ENCODE measurements around the gene DHRS1.

Gene DHRS1

DNA sequence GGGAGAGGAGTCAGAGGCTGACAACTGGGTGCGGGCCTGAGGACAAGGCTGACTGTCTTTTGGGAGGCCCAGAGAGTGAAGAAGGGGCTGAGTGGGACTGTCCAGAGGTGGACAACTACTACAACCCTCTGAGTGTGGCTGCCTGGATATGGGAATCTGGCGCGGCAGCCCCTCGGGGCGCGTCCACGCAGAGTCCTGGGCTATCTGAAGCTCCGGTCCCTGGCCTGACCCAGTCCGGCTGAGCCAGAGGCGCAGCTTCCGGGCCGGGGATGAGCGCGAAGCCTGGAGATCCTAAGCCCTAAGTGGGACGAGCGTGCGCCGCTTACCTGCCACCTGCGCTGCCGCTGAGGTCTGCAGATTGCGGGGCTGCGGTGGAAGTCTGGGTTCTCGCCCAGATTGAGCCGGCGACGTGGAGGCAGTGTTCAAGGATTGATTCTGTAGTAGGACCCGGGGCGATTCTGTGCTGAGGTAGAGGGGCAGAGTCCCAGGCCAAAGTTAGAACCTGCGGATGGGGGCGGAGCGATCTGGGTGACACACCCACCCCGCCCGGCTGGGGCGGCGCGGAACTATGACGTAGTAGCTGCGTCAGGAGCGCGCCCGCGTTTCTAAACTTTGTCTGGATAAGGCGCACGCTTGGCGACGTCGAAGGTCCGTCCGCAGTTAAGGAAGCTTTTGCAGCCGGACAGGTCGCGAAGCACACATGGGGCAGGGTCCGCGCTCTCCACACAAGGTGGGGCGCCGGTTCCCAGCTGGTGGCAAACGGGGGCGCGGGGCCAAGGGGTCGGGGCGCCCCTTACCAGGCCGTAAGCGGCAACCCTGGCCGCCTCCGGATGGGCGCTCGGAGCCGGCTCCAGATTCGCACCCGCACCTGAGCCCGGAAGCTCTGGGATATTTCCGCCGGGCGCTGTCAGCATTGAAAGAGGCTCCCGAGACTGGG is at the start of gene DHRS1, which contains the start of gene NOP9:
Gene DHRS1, minus strand, starts transcription at position 526 of the 937 bp plus-strand sequence. CDS start 674 bp downstream, outside the sequence.
Gene NOP9, plus strand, starts transcription at position 596 of the 937 bp plus-strand sequence. Its CDS starts 105 bp downstream, at position 701.
- peak; percentile 88 to 94 for DNase-seq (ENCODE audit: low read depth in 2 of 2)

DNA sequence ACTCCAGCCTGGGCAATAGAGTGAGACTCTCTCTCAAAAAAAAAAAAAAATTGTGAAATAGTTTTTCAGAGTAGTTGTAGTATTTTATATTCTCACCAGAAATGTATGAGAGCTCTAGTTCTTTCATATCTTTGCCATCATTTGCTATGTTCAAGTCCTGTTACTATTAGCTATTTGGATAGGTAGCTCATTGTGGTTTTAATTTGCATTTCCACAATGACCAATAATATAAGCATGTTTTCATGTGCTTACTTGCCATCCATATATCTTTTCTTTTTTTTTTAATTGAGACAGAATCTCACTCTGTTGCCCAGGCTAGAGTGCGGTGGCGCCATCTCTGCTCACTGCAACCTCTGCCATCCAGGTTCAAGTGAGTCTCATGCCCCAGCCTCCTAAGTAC is 48.6 kb upstream of the DHRS1 start:
- no peak for DNase-seq (ENCODE audit: low read depth in 2 of 2)

DNA sequence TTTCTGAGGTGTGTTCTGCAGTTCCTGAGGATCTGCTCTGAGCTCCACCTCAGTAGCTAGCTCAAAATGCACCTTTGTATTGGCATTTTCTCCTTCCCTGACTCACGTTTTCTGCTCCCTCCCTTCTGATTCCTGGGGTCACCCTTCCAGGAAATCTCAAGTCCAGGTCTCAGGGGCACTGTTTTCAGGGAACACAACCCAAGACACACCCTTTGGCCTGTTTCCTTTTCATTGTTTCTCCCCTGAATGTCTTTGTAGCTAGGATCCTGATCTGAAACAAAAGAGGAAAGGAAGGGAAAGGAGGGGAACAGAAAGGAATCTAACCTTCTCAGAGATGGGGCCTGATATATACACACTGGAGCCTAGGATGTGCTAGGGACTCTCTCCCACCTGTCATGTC is 47.6 kb upstream of the DHRS1 start:
- DNase-seq (ENCODE audit: low read depth in 2 of 2) = no peak

DNA sequence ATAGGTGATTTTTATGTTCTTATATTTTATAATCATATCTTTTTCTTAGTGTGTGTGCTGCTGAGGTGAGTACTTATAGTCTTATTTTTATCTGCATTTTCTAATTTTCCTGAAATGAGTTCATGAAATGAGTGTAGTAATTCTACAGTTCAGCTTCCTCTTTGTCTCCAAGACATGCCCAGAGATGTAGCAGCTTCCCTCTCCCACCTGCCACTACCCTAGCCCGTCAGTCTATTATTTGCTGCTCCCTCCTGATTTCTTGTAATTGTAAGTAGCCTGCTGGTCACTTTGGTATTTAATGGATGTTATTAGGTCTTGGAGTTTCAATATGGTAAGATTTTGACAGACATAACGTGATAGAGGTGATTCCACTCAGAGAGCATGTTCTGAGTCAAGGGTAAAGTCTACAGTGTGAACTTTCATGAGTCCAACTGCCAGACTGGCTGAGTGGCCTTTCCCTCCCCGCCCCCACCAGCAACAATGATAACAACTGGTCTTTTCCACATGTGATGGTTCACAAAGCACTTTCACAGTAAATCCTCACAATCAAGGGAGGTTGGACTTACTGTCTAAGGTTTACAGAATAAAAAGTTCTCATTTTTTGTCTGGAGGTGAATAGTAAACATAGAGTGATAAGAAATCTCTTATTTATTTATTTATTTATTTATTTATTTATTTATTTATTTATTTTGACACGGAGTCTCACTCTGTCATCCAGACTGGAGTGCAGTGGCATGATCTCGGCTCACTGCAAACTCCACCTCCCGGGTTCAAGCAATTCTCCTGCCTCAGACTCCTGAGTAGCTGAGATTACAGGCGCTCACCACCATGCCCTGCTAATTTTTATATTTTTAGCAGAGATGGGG is 44.4 kb upstream of the DHRS1 start:
- no peak for DNase-seq (ENCODE audit: low read depth in 2 of 2)

DNA sequence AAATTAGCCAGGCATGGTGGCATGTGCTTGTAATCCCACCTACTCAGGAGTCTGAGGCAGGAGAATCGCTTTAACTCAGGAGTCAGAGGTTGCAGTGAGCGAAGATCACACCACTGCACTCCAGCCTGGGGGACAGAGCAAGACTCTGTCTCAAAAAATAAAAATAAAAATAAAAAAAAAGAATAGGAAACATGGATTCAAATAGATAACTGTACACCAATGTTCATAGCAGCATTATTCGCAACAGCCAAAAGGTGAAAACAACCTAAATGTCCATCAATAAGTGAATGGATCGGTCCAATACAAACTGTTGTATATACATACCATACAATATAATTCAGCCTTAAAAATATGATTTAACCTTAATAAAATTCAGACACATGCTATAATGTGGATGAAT is 43.3 kb upstream of the DHRS1 start:
- no peak for DNase-seq (ENCODE audit: low read depth in 2 of 2)

DNA sequence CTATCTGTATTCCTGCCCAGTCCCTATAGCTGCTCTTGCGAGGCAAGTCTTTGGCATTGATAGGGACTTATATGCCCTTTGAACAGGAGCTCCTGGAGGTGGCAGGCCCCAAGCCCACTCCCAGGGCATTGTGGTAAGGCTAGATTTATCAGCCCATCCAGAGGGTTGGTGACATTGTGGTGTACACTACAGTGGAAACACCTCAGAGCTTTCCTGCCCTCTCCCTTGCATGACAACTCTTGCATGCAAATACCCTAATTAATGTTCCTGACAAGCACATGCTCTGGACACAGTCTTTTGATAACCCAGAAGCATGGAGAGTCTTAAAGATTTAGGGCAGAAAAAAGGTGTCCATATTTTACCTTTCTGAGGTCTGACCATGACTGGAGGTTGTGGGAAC is 41.0 kb upstream of the DHRS1 start:
- DNase-seq (ENCODE audit: low read depth in 2 of 2) = no peak

DNA sequence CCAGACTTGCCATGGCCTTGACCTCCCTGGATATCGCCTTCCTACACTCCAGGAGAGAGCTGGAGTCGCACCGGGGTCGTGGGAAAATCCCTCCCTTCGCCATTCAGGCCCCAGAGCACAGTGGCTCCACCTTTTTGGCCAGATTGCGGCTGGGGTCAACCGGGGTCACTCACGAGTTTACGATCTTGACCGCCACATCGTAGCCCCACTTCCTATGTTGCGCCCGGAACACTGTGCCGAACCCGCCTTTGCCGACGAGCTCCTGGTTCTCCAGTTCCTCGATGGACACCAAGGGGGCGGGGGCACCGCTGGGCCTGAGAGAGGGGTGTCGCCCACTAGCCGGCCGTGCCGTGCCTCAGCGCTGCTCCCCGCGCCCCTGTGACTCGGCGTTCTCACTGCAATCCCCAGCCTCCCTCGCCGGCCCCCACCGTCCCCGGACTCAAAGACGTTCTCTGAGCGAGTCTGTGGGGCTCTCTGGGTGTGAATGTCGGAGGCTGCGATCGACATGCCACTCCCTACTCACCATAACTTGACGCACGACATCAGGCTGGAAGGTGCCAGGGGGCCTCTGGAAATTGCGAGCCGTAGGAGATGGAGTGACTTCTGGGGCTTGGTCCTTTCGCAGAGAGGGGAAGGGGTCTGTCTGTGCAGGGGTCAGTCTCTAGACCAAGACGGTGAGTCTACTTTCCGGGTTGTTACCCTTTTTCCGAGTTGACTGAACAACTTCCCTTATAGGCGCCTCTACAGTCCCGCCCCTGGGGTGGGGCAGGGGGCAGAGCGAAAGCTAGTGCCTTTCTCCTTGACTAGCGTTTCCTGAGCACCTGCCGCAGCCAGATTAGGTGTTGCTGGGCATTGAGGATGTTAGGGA is 39.9 kb upstream of the DHRS1 start, which contains the start of gene RIPK3:
Gene RIPK3, minus strand, starts transcription at position 708 of the 868 bp plus-strand sequence. Its CDS starts 165 bp downstream, at position 543.
- DNase-seq (ENCODE audit: low read depth in 2 of 2) = peak; percentile 43 to 62

DNA sequence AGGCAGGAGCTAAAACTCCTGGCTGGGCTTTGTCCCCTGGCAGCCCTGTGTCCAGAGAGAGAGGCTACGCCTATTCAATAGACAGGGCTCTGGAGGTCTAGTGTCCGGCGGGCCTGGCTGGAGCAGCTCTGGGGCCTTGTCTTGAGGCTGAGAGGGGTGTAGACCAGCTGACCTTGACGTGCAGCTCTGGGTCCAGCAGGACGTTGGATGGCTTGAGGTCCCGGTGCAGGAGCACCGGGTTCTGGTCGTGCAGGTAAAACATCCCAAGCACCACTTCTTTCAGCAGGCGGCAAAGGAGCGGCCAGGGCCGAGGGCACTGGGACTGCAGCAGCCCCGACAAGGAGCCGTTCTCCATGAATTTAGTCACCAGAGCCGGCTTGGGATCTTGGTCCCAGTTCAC is 39.3 kb upstream of the DHRS1 start:
- no peak for DNase-seq (ENCODE audit: low read depth in 2 of 2)

DNA sequence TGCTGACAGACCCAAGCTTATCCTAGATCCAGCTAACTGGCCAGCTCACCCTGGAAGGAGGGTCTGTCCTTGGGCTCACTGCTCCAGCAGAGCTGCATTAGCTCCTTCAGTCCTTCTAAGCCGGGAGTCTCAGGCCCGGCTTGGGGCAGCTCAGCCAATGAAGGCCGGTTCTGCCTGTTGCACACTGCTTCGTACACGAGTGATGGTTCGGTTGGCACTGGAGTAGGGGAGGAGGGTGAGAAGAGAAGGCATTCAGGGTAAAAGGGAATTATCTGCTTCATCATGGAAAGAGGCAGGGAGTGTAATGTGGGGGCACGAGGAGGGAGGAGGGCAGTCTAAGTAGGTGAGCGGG is 38.2 kb upstream of the DHRS1 start:
- DNase-seq (ENCODE audit: low read depth in 2 of 2) = no peak

DNA sequence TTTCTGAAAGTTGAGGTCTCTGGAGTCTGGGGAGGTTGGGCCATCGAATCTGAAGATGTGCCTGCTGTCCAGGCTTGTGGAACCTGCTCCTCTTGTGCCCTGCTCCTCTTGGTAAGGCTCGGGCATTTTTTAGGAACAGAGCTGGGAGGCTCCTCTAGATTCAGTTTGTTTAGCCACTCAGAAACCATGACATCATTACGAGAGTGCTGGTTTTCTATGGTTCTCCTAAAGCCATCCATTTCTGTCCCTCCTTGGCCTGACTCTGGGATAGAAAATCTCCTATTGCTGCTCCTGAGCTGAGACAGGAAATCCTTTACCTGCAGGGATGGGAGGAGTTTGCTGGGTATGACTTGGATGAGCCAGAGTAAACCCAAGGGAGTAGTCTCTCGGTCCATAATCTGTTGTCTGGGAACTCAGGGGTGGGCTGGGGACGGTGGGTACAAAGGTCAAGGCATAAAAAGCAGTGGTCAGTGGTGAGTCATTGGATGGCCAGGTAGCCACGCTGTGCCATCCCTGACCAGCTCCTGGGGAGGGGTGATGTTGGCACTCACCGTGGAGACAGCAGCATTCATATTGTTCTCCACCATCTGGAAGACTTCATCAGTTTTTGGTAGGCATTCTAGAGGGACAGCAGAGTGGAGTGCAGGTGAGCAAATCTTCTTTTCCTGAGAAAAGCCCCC is 37.7 kb upstream of the DHRS1 start:
- no peak for DNase-seq (ENCODE audit: low read depth in 2 of 2)

DNA sequence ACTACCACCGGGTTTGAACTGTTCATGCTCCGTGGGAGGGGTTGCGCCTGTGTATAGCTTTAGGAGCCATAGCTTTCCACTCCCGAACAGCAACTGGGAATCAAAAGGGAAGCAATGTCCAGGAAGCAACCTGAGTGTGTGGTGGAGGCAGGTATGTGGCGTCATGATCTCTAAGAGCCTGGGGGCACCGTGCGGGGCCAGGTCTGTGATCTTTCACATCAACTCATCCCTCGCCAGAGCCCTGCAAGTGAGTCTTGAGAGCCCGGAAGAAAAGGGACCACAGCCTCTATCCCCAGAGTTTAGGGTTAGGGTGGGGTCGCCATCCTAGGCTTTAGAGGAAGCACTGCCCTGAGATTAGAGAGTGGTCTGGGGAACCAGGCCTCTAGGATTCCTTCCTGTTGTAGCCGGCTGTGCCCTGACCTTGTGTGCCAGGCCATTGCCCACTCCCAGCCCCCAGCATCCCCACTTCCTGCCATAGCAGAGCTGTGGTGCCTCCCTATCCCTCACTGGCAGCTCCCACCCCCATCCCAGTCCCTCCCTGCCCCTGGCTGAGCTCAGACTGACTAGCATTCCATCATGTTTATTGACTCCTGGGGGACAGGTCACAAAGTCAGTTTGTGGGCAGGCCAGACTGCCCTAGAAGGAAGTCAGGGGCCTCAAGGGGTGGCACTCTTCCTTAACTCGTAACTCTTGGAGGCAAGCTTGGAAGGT is 36.0 kb upstream of the DHRS1 start:
- DNase-seq (ENCODE audit: low read depth in 2 of 2) = no peak

DNA sequence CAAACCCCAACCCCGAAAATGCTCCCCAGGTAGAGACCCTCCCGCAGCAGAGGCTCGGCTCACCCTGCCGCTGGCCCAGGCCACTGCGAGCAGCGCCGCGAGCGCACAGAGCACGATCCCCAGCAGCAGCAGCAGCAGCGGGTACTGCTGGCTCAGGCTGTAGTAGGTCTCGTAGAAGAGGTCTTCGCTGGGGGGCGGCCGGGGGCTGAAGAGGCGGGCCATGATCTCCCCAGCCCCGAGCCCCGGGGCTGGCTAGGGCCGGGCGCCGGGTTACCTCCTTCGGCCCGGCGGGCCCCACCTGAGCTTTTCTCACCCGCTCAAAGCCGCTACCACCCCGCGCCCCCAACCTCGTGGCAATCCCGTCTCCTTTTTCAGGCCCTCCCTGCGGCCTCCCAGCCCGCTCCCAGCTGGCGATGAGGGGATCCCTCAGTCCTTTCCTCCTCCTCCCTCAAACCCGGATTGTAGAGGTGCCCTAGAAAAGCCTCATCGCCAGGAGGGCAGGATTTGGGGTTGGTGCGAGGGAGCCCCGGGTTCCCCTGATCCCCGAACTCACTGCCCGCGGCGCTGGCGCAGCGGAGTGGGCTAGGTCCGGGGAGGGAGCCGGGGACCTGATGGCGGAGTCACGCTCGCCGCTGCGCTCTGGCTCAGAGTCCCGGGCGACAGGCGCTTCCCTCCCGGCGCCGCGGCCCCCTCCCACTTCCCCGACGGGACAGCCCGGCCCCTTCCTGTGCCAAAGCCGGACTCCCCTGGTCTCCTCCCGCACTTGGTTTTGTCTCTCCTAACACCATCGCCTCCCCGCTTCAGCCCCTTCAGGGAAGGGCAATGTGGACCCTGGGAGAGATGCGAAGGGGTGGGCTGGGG is 35.1 kb upstream of the DHRS1 start, which contains the start of gene ADCY4:
Gene ADCY4, minus strand, starts transcription at position 641 of the 861 bp plus-strand sequence. Its CDS starts 419 bp downstream, at position 222.
- no peak for DNase-seq (ENCODE audit: low read depth in 2 of 2)

DNA sequence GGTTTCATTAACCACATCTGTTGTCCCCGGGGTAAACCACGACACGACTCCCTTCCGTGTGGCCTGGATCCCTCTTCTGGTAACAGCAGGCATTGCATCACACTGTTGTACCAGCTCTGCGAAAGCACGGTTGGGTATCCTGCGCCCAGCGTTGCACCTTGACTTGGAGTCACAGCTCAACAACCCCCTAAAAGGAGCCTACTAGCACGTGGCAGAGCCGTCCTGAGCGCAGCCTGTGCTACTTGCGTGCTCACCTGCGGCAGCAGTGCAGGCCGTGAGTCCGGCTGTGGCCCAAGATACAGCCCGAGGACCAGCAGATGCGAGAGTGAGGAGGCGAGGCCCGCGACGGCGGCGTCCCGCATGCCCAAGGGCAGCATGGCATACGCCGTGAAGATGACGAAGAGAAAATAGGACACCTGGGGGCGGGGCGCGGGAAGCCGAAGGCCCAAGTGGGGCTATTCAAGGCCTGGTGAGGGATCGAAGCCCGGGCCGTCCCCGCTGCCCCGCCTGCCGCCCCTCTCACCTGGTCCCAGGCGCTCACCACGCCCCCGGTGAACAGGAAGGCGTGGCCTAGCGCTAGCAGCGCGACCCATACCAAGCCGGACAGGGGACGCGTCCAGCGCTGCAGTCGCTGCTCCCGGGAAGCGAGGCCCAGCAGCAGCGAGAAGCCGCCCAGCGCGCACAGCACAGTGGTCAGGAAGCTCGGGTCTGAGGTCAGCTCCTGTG is 32.9 kb upstream of the DHRS1 start:
- peak; percentile 70 to 80 for DNase-seq (ENCODE audit: low read depth in 2 of 2)

DNA sequence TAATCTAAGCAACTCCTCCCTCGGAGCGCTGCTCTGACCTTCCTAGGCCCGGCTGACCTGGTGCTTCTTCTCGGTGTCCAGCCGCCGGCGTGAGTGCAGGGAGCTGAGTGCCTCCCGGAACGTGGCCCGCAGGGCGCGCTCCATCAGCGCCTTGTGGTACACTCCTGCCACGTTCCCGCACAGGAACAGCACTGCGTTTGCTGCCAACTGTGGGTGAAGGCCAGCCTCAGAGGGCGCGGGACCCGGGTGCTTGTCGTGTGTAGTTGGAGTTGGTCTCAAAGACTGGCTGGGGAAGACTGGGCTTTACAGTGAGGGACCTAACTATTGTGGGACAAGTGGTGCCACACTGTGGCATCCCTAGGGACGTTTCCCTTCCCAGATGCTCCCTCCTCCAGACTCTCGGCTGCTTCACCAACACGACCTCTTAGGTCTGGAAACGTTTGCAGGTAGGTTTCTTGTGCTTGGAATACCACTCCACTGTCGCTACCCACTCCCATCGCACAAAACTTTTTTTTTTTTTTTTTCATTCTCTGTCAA is 32.2 kb upstream of the DHRS1 start:
- no peak for DNase-seq (ENCODE audit: low read depth in 2 of 2)

DNA sequence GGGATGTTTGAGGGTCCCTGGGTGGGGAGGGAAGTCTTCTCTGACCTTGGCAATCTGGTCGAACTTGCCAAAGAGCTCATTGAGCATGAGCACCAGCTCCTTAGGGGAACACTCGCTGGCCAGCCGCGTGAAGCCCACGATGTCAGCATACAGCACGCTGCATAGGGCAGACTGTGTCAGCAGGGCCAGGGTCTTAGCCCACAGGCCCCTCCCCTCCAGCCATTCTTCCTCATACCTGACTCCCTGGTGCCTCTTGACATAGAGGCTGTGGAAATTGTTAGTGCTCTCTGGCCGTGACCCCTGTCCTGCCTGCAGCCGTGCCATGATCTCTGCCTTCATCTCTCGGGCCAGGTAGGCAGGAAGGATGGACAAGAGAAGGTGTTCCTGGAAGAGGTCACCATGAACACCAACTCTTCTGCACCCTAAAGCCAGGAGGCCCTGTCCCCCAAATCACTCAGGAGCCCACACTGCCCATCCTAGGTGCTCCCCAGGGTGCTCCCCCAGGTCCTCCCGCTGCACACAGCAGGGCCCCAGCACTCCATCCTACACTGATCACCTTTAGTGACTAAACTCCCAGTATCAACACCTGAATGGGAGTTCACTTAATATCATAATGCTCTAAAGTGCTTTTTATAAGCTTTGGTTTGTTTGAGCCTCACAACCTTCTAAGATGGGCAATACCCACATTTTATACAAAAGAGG is 31.5 kb upstream of the DHRS1 start:
- DNase-seq (ENCODE audit: low read depth in 2 of 2) = no peak

DNA sequence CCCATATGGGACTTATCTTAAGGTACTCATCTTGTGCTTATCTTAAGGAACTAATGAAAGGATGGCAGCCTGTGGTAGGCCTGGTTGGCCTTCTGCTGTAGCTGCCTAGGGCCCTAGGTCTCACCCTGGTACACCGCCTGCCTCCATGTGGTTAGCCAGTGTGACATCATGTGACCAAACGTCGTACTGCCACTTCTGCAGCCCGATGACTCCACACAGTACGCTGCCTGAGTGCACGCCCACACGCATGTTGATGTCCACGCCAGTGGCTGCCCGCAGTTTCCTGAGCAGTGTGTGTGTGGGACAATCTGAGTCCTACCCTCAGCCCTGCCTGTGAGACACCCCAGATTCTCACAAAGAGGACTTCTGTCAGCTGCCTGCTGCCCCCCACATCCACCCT is 30.2 kb upstream of the DHRS1 start:
- DNase-seq (ENCODE audit: low read depth in 2 of 2) = peak in 1 of 2 donors; percentile 47

DNA sequence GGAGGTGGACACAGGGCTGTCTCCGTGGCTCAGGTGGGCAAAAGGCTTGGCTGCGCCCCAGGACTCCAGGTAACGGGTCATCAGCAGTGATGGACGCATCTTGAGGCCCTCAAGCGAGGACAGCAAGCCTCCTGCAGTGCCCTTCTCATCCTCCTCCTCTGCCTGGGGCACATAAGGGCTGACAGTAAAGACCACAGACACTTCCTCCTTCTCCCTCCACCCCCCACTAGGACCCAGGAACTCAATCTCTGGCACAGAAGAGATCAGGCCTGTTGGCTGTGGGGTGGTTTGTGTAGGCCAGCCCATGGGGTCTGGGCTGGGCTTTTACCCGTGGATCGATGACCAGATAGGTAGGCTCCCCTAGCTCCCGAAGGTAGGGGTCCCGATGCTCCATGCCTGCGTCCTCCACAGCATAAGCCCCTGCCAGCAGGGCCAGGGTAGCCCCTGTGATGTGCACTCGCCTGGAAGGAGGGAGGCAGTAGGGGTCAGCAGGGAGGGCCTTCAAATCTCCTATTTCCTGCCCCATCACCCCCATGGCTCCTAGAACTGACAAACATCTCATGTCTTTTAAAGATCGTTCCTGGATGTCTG is 29.6 kb upstream of the DHRS1 start:
- DNase-seq (ENCODE audit: low read depth in 2 of 2) = no peak
